SU-DHL-6 (cell line): ENCODE results near the gene DCC.

Experiments
- EZH2phosphoT487 ChIP-seq: fragments of 200-600 bp; sonication (generic), shearing (Covaris generic); conservative IDR thresholded peaks from 2 replicates; pipeline ENCODE4 v1.6.1; 2018; ENCODE audit warnings: mild to moderate bottlenecking, antibody characterized with exemption, low read length, moderate library complexity, mixed read lengths
- TF ChIP-seq, protein P1 (sequence below): fragments of 200-600 bp; sonication (generic); IDR thresholded peaks from one replicate; pipeline ENCODE4 v1.5.1; 2017; ENCODE audit warnings: antibody characterized with exemption, mild to moderate bottlenecking, low read length, moderate library complexity; ENCODE audit not compliant: insufficient read depth, poor library complexity, severe bottlenecking

DNA sequence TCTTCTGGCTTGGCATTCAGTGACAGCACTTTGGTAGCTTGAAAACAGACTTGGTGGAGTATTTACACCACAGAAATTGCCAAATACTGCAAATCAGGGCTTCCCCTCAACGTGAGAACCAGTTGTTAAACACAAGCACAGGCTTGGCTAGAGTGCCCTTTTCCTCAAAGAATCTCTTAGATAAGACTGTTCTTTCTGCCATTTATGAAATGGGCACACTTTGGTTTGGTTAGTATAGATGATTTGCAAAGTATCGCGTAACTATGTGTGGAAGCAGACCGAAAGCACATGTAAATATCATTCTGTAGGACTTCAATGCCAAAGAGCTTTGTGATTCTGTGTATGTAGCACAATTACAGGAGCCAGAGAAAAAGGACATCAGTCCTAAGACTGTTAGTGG lies 308.2 kb downstream of the DCC start:
- TF ChIP-seq, protein P1, sequence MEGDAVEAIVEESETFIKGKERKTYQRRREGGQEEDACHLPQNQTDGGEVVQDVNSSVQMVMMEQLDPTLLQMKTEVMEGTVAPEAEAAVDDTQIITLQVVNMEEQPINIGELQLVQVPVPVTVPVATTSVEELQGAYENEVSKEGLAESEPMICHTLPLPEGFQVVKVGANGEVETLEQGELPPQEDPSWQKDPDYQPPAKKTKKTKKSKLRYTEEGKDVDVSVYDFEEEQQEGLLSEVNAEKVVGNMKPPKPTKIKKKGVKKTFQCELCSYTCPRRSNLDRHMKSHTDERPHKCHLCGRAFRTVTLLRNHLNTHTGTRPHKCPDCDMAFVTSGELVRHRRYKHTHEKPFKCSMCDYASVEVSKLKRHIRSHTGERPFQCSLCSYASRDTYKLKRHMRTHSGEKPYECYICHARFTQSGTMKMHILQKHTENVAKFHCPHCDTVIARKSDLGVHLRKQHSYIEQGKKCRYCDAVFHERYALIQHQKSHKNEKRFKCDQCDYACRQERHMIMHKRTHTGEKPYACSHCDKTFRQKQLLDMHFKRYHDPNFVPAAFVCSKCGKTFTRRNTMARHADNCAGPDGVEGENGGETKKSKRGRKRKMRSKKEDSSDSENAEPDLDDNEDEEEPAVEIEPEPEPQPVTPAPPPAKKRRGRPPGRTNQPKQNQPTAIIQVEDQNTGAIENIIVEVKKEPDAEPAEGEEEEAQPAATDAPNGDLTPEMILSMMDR = no peak
- no peak for TF ChIP-seq EZH2phosphoT487
